H1 (cell line): ENCODE results near the gene SLC25A27. TPM values are rescaled to one million over a fixed set of nuclear protein-coding genes. Genes with fewer than 3 reads are reported as not detected.

ENCODE experiments used
- MAFK ChIP-seq: IDR thresholded peaks from 2 replicates; pipeline ENCODE4 v1.6.1; 2012; ENCODE audit warnings: low read depth, mild to moderate bottlenecking, improper control_type of control experiment, low read length
- NRF1 ChIP-seq: IDR thresholded peaks from 2 replicates; pipeline ENCODE4 v1.6.1; 2011; ENCODE audit warnings: mild to moderate bottlenecking, low read depth, low read length, improper control_type of control experiment
- SP4 ChIP-seq: IDR thresholded peaks from 2 replicates; pipeline ENCODE4 v1.6.1; 2012; ENCODE audit warnings: low read length, inconsistent platforms
- TEAD4 ChIP-seq: IDR thresholded peaks from 2 replicates; pipeline ENCODE4 v1.6.1; 2012; ENCODE audit warnings: low read depth, low read length, inconsistent platforms, mixed read lengths
- polyA plus RNA-seq, 7 experiments: library from polyadenylated mRNA; depleted of rRNA in 3 of 7; stranded (reverse) in 5 of 7; unstranded in 2 of 7; fragments of >200 nt in 5 of 7; fragments of 200-250 nt in 2 of 7; gene quantifications; 1 replicate in 5 of 7; 2 replicates in 1 of 7; 4 replicates in 1 of 7; pipeline versions ENCODE4 v1.2.1 to v1.2.3, GENCODE V29; 2011 to 2013; ENCODE audit warnings: missing spikeins in 2 of 7, mixed read lengths in 2 of 7
- total RNA-seq: library from RNA; stranded (reverse); fragmentation: NEBNext Ultra II Directional; extraction: Animal tissue kit (Norgen Biotek cat#: 25700); gene quantifications from 2 replicates; pipeline ENCODE4 v1.2.1, GENCODE V29; 2021

SLC25A27 gene
- total and polyA plus RNA-seq, 2 of the 8 experiments (the other 6 are each of a cell fraction or from before 2014, with no cell fraction given): 7.3 to 8.4 TPM

GRCh38 chr6:46661483-46661882, 8.7 kb downstream of the SLC25A27 start (continued):
- TF ChIP-seq TEAD4 (no peak), MAFK (no peak), NRF1 (no peak), SP4 (no peak)
- TF ChIP-seq, all 59 proteins: peak for 0
